Astrocyte of the cerebellum (primary cell): ENCODE data around the gene MYH10.

Experiments
- DNase-seq: peaks from one replicate; pipeline ENCODE4 v3.0.0-alpha.2; 2011; ENCODE audit warnings: low read depth
- H3K4me3 ChIP-seq: 2 replicates; pipeline ENCODE4 v1.5.1; 2011; ENCODE audit warnings: mild to moderate bottlenecking, low read depth, low read length, moderate library complexity
- CTCF ChIP-seq: IDR thresholded peaks from 2 replicates; pipeline ENCODE4 v1.5.1; 2012; ENCODE audit warnings: low read length, low read depth, moderate library complexity, mild to moderate bottlenecking; ENCODE audit errors: missing control alignments
- in situ Hi-C: cut with HindIII; loops from 2 replicates; pipeline ENCODE4 v1.10.0; 2017; ENCODE audit warnings: low sequenced_read_pairs

MYH10 gene

GRCh38 chr17:8436169-8436843 lies 194.2 kb downstream of the MYH10 start:
- in situ Hi-C loops, result no loop called here
- peak overlapping the region; percentile 97 for H3K4me3 ChIP-seq
- DNase-seq, result no peak
- no peak for TF ChIP-seq CTCF

- no peak for TF ChIP-seq CTCF
- in situ Hi-C loops, result no loop called here
- peak within 1 kb of the TSS; percentile 97 for H3K4me3 ChIP-seq
- peak; percentile 93 for DNase-seq
These were observed 195.0 kb downstream of the MYH10 start, which contains the start of gene NDEL1 for GRCh38 chr17:8435245-8436168. Gene NDEL1, plus strand, starts transcription at chr17:8435884. Its CDS starts 8,388 bp downstream, at chr17:8444272.

GRCh38 chr17:8430966-8431365 lies 199.6 kb downstream of the MYH10 start:
- no peak for TF ChIP-seq CTCF
- H3K4me3 ChIP-seq, result no peak overlapping the region
- in situ Hi-C loops, result no loop called here
- peak; percentile 26 for DNase-seq

- no peak for DNase-seq
- H3K4me3 ChIP-seq, result no peak overlapping the region
- no peak for TF ChIP-seq CTCF
- in situ Hi-C loops, result no loop called here
These were observed 203.7 kb downstream of the MYH10 start for GRCh38 chr17:8426802-8427201.

- no peak overlapping the region for H3K4me3 ChIP-seq
- in situ Hi-C loops, result no loop called here
- no peak for DNase-seq
- no peak for TF ChIP-seq CTCF
These were observed 204.3 kb downstream of the MYH10 start for GRCh38 chr17:8426094-8426720.
